Natural killer cell (primary cell): Measurements from ENCODE around the gene UBE4B. TPM values are rescaled to one million over a fixed set of nuclear protein-coding genes. Genes with fewer than 3 reads are reported as not detected.

Experiments used
- ATAC-seq, 3 donors: fragments of 150-1000 bp in 2 of 3; fragments of 200-7000 bp in 1 of 3; cut with Tn5 transposase; 1 replicate in 1 of 3; 2 replicates in 2 of 3; pipeline ENCODE4 v1.10.0; 2021; ENCODE audit warnings: mild to moderate bottlenecking in 2 of 3, moderate library complexity in 2 of 3
- DNase-seq, 2 donors: peaks; one replicate each; pipeline versions ENCODE4 v3.0.0 to v3.0.0-alpha.2; 2013 to 2021; ENCODE audit warnings: mixed read lengths in 1 of 2
- H3K27ac ChIP-seq: one replicate; pipeline ENCODE4 v1.5.1; 2013; ENCODE audit warnings: mild to moderate bottlenecking, low read length
- H3K27me3 ChIP-seq: one replicate; pipeline ENCODE4 v1.6.1; 2013; ENCODE audit warnings: low read length; ENCODE audit not compliant: control insufficient read depth, insufficient read depth
- H3K36me3 ChIP-seq: one replicate; pipeline ENCODE4 v1.6.1; 2013; ENCODE audit warnings: low read length; ENCODE audit not compliant: control insufficient read depth, insufficient read depth
- H3K4me1 ChIP-seq: one replicate; pipeline ENCODE4 v1.6.1; 2013; ENCODE audit warnings: low read length; ENCODE audit not compliant: control insufficient read depth, insufficient read depth
- H3K4me3 ChIP-seq: one replicate; pipeline ENCODE4 v1.5.1; 2013; ENCODE audit warnings: low read length
- H3K9me3 ChIP-seq: one replicate; pipeline ENCODE4 v1.6.1; 2013; ENCODE audit warnings: low read length; ENCODE audit not compliant: control insufficient read depth, insufficient read depth
- H3K27ac Mint-ChIP-seq, 2 donors: one replicate each; pipeline ENCODE4 v1.8.0; 2022; ENCODE audit warnings: mild to moderate bottlenecking in 2 of 2, mixed read lengths in 2 of 2, moderate library complexity in 1 of 2
- H3K27me3 Mint-ChIP-seq, 2 donors: one replicate each; pipeline ENCODE4 v1.8.0; 2022; ENCODE audit warnings: low read depth in 2 of 2, mixed read lengths in 2 of 2
- H3K36me3 Mint-ChIP-seq: one replicate; pipeline ENCODE4 v1.8.0; 2022; ENCODE audit warnings: mixed read lengths
- H3K4me1 Mint-ChIP-seq, 2 donors: one replicate each; pipeline ENCODE4 v1.8.0; 2022; ENCODE audit warnings: mixed read lengths in 2 of 2
- H3K4me3 Mint-ChIP-seq: one replicate; pipeline ENCODE4 v1.8.0; 2022; ENCODE audit warnings: mild to moderate bottlenecking, moderate library complexity, mixed read lengths
- H3K9me3 Mint-ChIP-seq, 2 donors: one replicate each; pipeline ENCODE4 v1.8.0; 2022; ENCODE audit warnings: mixed read lengths in 2 of 2
- WGBS: methylation state at CpG from one replicate; pipeline ENCODE4 v1.1.7; 2013; ENCODE audit warnings: missing lambda C conversion rate; ENCODE audit not compliant: insufficient coverage; 5-methylcytosine and 5-hydroxymethylcytosine counted together
- intact Hi-C: fragments of 100-400 bp; cut with micrococcal nuclease; formaldehyde crosslinking; loops from one replicate; pipeline ENCODE4 v1.14.2; 2022
- total RNA-seq, 4 donors: library from RNA; stranded (reverse); fragments of 120-200 nt in 1 of 4; gene quantifications; one replicate each; pipeline versions ENCODE4 v1.2.3 to v1.2.4, GENCODE V29; 2013 to 2022
- TF ChIP-seq, protein P1 (sequence below): fragments of 200-600 bp; IDR thresholded peaks from one replicate; pipeline ENCODE4 v1.8.0; 2022; ENCODE audit warnings: antibody characterized with exemption

The UBE4B gene
- total RNA-seq, 3 donors from 2014 or later (not counting 1 experiment from before 2014, with no cell fraction given) = 37.0 to 48.0 (median 41.4) TPM

- Mint-ChIP-seq H3K27me3 (no peaks in the 10 kb centered on the region), H3K27ac (no peak overlapping the region), H3K36me3 (no peaks in the 10 kb centered on the region), H3K4me3 (no peak overlapping the region), H3K4me1 (peaks cover 0 to 6% of the 10 kb centered on the region in 2 donors), H3K9me3 (no peaks in the 10 kb centered on the region)
- Histone ChIP-seq H3K36me3 (no peaks in the 10 kb centered on the region), H3K27ac (no peak overlapping the region), H3K9me3 (no peaks in the 10 kb centered on the region), H3K4me1 (no peaks in the 10 kb centered on the region), H3K27me3 (no peaks in the 10 kb centered on the region), H3K4me3 (no peak overlapping the region)
- DNase-seq = no peak
- WGBS = 97% methylated on average over 4 of the region's 5 CpGs
- ATAC-seq = no peak
- TF ChIP-seq, protein P1, sequence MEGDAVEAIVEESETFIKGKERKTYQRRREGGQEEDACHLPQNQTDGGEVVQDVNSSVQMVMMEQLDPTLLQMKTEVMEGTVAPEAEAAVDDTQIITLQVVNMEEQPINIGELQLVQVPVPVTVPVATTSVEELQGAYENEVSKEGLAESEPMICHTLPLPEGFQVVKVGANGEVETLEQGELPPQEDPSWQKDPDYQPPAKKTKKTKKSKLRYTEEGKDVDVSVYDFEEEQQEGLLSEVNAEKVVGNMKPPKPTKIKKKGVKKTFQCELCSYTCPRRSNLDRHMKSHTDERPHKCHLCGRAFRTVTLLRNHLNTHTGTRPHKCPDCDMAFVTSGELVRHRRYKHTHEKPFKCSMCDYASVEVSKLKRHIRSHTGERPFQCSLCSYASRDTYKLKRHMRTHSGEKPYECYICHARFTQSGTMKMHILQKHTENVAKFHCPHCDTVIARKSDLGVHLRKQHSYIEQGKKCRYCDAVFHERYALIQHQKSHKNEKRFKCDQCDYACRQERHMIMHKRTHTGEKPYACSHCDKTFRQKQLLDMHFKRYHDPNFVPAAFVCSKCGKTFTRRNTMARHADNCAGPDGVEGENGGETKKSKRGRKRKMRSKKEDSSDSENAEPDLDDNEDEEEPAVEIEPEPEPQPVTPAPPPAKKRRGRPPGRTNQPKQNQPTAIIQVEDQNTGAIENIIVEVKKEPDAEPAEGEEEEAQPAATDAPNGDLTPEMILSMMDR = no peak
- intact Hi-C loops = no loop called here
Measured at GRCh38 chr1:10229903-10230302, 197.1 kb downstream of the UBE4B start.

Other genes starting within 250 kb of the UBE4B start
- gene CLSTN1, start 209.0 kb upstream of the UBE4B start, total RNA-seq = 100 to 1,000 TPM in 1 of 3 donors, 10 to 100 TPM in 2; 83.1 to 114 (median 94.5) TPM
- 10 to 100 TPM; 26.4 to 31.0 (median 29.8) TPM for gene CTNNBIP1, start 122.7 kb upstream of the UBE4B start, total RNA-seq
- 10 to 100 TPM; 19.5 to 21.9 (median 21.7) TPM for gene LZIC, start 89.6 kb upstream of the UBE4B start, total RNA-seq
- gene NMNAT1, start 89.5 kb upstream of the UBE4B start, total RNA-seq = 1 to 10 TPM; 2.6 to 4.7 (median 2.9) TPM
- 1 to 10 TPM in 2 of 3 donors, under 1 TPM in 1; 0.89 to 2.3 (median 1.5) TPM for gene RBP7, start 35.7 kb upstream of the UBE4B start, total RNA-seq
- gene KIF1B, start 177.6 kb downstream of the UBE4B start, total RNA-seq = 10 to 100 TPM; 15.2 to 22.0 (median 16.3) TPM